ENCODE results near the gene MSRB3. TPM values are rescaled to one million over a fixed set of nuclear protein-coding genes. Genes with fewer than 3 reads are reported as not detected.

The MSRB3 gene
- total RNA-seq, 2 donors from 2014 or later, result 1.2 to 2.1 TPM

- Histone ChIP-seq H3K27me3 (ENCODE audit: control insufficient read depth, insufficient read depth, low read length, poor library complexity, severe bottlenecking) (no peaks in the 10 kb centered on the region), H3K9me3 (ENCODE audit: control insufficient read depth, low read length) (no peaks in the 10 kb centered on the region), H3K4me1 (ENCODE audit: control insufficient read depth, insufficient read depth, low read length) (no peaks in the 10 kb centered on the region), H3K4me3 (ENCODE audit: low read length) (no peak overlapping the region), H3K36me3 (ENCODE audit: control insufficient read depth, insufficient read depth, low read length) (no peaks in the 10 kb centered on the region), H3K27ac (ENCODE audit: low read depth, low read length) (no peak overlapping the region), H3K9ac (ENCODE audit: extremely low read depth, low read length, poor library complexity, severe bottlenecking) (no peak overlapping the region)
- Mint-ChIP-seq H3K4me1 (peaks cover 7% of the 10 kb centered on the region), H3K9me3 (no peaks in the 10 kb centered on the region), H3K36me3 (ENCODE audit: low read depth) (no peaks in the 10 kb centered on the region), H3K4me3 (no peak overlapping the region), H3K27ac (no peak overlapping the region), H3K27me3 (ENCODE audit: insufficient read depth) (peaks cover 6% of the 10 kb centered on the region)
- TF ChIP-seq CTCF (conservative IDR thresholded peaks at IDR 0.05), result no peak
- no peak for DNase-seq
- WGBS, 2 experiments (ENCODE audit: insufficient coverage in 1 of 2, insufficient read length in 1 of 2), result 98% methylated on average over 5 to 8 of the region's 8 CpGs
Measured at GRCh38 chr12:65331456-65331855, 53.0 kb downstream of the MSRB3 start.

- Mint-ChIP-seq H3K4me1 (peaks cover 7% of the 10 kb centered on the region), H3K36me3 (ENCODE audit: low read depth) (no peaks in the 10 kb centered on the region), H3K27ac (no peak overlapping the region), H3K4me3 (no peak overlapping the region), H3K27me3 (ENCODE audit: insufficient read depth) (peaks cover 6% of the 10 kb centered on the region), H3K9me3 (no peaks in the 10 kb centered on the region)
- Histone ChIP-seq H3K27ac (ENCODE audit: low read depth, low read length) (no peak overlapping the region), H3K9me3 (ENCODE audit: control insufficient read depth, low read length) (no peaks in the 10 kb centered on the region), H3K27me3 (ENCODE audit: control insufficient read depth, insufficient read depth, low read length, poor library complexity, severe bottlenecking) (no peaks in the 10 kb centered on the region), H3K36me3 (ENCODE audit: control insufficient read depth, insufficient read depth, low read length) (no peaks in the 10 kb centered on the region), H3K9ac (ENCODE audit: extremely low read depth, low read length, poor library complexity, severe bottlenecking) (no peak overlapping the region), H3K4me1 (ENCODE audit: control insufficient read depth, insufficient read depth, low read length) (no peaks in the 10 kb centered on the region), H3K4me3 (ENCODE audit: low read length) (no peak overlapping the region)
- 86 to 98% methylated on average over 3 to 5 of the region's 5 CpGs for WGBS, 2 experiments (ENCODE audit: insufficient coverage in 1 of 2, insufficient read length in 1 of 2)
- no peak for TF ChIP-seq CTCF (conservative IDR thresholded peaks at IDR 0.05)
- DNase-seq, result no peak
Measured at GRCh38 chr12:65333649-65334048, 55.2 kb downstream of the MSRB3 start.

GRCh38 chr12:65334521-65334920 lies 56.0 kb downstream of the MSRB3 start:
- no peaks in the 10 kb centered on the region for H3K27me3 ChIP-seq (ENCODE audit: control insufficient read depth, insufficient read depth, low read length, poor library complexity, severe bottlenecking)
- peaks cover 6% of the 10 kb centered on the region for H3K27me3 Mint-ChIP-seq (ENCODE audit: insufficient read depth)
- H3K4me1 ChIP-seq (ENCODE audit: control insufficient read depth, insufficient read depth, low read length), result no peaks in the 10 kb centered on the region
- H3K4me1 Mint-ChIP-seq, result peaks cover 7% of the 10 kb centered on the region
- no peak overlapping the region for H3K9ac ChIP-seq (ENCODE audit: extremely low read depth, low read length, poor library complexity, severe bottlenecking)
- H3K4me3 Mint-ChIP-seq, result no peak overlapping the region
- H3K27ac ChIP-seq (ENCODE audit: low read depth, low read length), result no peak overlapping the region
- no peaks in the 10 kb centered on the region for H3K9me3 ChIP-seq (ENCODE audit: control insufficient read depth, low read length)
- H3K27ac Mint-ChIP-seq, result no peak overlapping the region
- no peaks in the 10 kb centered on the region for H3K9me3 Mint-ChIP-seq
- H3K4me3 ChIP-seq (ENCODE audit: low read length), result no peak overlapping the region
- H3K36me3 Mint-ChIP-seq (ENCODE audit: low read depth), result no peaks in the 10 kb centered on the region
- DNase-seq, result no peak
- no peaks in the 10 kb centered on the region for H3K36me3 ChIP-seq (ENCODE audit: control insufficient read depth, insufficient read depth, low read length)
- TF ChIP-seq CTCF (conservative IDR thresholded peaks at IDR 0.05), result no peak

Measured in endodermal cell (in vitro differentiated cells).